Chondrocyte (in vitro differentiated cells): ENCODE results near the gene OR6S1. TPM values are rescaled to one million over a fixed set of nuclear protein-coding genes. Genes with fewer than 3 reads are reported as not detected.

ENCODE experiments used
- DNase-seq: peaks from one replicate; pipeline ENCODE4 v3.0.0; 2021; ENCODE audit warnings: mixed read lengths, low spot score
- H3K27ac Mint-ChIP-seq: one replicate; pipeline ENCODE4 v1.8.0; 2021; ENCODE audit warnings: mild to moderate bottlenecking, moderate library complexity, mixed read lengths; ENCODE audit not compliant: unreplicated experiment
- H3K27me3 Mint-ChIP-seq: 2 replicates; pipeline ENCODE4 v1.8.0; 2021; ENCODE audit warnings: low read depth, mixed read lengths
- H3K36me3 Mint-ChIP-seq: 2 replicates; pipeline ENCODE4 v1.8.0; 2021; ENCODE audit warnings: low read depth, mixed read lengths
- H3K4me1 Mint-ChIP-seq: 2 replicates; pipeline ENCODE4 v1.8.0; 2021; ENCODE audit warnings: low read depth, mild to moderate bottlenecking, mixed read lengths
- H3K4me3 Mint-ChIP-seq: one replicate; pipeline ENCODE4 v1.8.0; 2021; ENCODE audit warnings: mild to moderate bottlenecking, moderate library complexity, mixed read lengths; ENCODE audit not compliant: unreplicated experiment
- H3K9me3 Mint-ChIP-seq: 2 replicates; pipeline ENCODE4 v1.8.0; 2021; ENCODE audit warnings: low read depth, mixed read lengths
- total RNA-seq: library from RNA; stranded (reverse); gene quantifications from 3 replicates; pipeline ENCODE4 v1.2.1, GENCODE V29; 2021
- TF ChIP-seq, protein P1 (sequence below): fragments of 200-600 bp; sonication (generic); IDR thresholded peaks from 2 replicates; pipeline ENCODE4 v1.5.0; 2021; ENCODE audit warnings: antibody characterized with exemption, mild to moderate bottlenecking, moderate library complexity

The OR6S1 gene
- total RNA-seq, 1 donor from 2014 or later: not detected

DNA sequence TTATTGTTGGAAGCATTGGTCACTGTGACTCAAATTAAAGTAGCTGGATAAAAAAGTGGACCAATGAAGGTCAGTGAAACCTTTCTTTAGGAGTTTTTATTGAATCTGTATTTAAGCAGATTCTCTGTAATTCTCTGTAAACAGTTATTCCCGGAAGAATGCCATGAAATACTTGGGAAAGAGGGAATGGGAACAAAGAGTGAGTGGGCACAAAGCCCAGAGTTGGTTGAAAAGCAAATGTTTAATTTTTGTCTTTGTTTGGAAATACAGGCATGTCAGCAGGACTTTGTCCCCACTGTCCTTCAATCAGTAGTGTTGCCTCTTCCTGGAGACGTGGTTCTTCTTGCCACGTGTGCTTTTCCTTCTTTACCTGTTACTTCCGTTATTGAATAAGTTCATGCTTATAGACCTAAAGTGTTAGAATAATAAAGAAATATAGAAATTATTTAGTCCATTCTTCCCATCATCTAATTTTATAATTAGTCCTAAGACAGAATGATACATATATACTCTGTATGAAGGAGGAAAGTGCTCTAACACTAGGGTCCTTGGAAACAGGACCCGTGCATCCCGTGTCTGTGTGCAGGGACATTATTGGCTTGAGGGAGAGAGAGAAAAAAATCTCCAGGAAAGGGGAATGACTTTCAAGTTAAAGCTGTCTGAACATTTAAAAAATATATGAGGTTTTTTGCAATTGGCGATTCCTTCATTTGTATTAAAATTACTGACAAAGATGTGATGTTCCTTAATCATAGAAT, 45.1 kb upstream of the OR6S1 start:
- TF ChIP-seq, protein P1, sequence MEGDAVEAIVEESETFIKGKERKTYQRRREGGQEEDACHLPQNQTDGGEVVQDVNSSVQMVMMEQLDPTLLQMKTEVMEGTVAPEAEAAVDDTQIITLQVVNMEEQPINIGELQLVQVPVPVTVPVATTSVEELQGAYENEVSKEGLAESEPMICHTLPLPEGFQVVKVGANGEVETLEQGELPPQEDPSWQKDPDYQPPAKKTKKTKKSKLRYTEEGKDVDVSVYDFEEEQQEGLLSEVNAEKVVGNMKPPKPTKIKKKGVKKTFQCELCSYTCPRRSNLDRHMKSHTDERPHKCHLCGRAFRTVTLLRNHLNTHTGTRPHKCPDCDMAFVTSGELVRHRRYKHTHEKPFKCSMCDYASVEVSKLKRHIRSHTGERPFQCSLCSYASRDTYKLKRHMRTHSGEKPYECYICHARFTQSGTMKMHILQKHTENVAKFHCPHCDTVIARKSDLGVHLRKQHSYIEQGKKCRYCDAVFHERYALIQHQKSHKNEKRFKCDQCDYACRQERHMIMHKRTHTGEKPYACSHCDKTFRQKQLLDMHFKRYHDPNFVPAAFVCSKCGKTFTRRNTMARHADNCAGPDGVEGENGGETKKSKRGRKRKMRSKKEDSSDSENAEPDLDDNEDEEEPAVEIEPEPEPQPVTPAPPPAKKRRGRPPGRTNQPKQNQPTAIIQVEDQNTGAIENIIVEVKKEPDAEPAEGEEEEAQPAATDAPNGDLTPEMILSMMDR: no peak
- Mint-ChIP-seq H3K9me3 (no peaks in the 10 kb centered on the region), H3K4me1 (peaks cover 36% of the 10 kb centered on the region), H3K27me3 (no peaks in the 10 kb centered on the region), H3K27ac (no peak overlapping the region), H3K4me3 (no peak overlapping the region), H3K36me3 (no peaks in the 10 kb centered on the region)
- DNase-seq: no peak

GRCh38 chr14:20684662-20685456, 43.4 kb upstream of the OR6S1 start:
- DNase-seq: no peak
- H3K4me3 Mint-ChIP-seq: no peak overlapping the region
- TF ChIP-seq, protein P1: no peak
- H3K9me3 Mint-ChIP-seq: no peaks in the 10 kb centered on the region
- H3K27ac Mint-ChIP-seq: no peak overlapping the region
- H3K36me3 Mint-ChIP-seq: no peaks in the 10 kb centered on the region
- H3K27me3 Mint-ChIP-seq: no peaks in the 10 kb centered on the region
- peaks cover 40% of the 10 kb centered on the region for H3K4me1 Mint-ChIP-seq

- H3K27me3 Mint-ChIP-seq: no peaks in the 10 kb centered on the region
- no peak within 1 kb of the TSS for H3K4me3 Mint-ChIP-seq
- peaks cover 40% of the 10 kb centered on the region for H3K4me1 Mint-ChIP-seq
- no peaks in the 10 kb centered on the region for H3K36me3 Mint-ChIP-seq
- TF ChIP-seq, protein P1: no peak
- no peaks in the 10 kb centered on the region for H3K9me3 Mint-ChIP-seq
- H3K27ac Mint-ChIP-seq: no peak within 1 kb of the TSS
- DNase-seq: no peak
Observed at GRCh38 chr14:20683891-20684661, 42.6 kb upstream of the OR6S1 start, which contains the start of gene RNASE4. RNASE4 (plus strand) TSS chr14:20684560; CDS start chr14:20699372, 14,812 bp downstream.

DNA sequence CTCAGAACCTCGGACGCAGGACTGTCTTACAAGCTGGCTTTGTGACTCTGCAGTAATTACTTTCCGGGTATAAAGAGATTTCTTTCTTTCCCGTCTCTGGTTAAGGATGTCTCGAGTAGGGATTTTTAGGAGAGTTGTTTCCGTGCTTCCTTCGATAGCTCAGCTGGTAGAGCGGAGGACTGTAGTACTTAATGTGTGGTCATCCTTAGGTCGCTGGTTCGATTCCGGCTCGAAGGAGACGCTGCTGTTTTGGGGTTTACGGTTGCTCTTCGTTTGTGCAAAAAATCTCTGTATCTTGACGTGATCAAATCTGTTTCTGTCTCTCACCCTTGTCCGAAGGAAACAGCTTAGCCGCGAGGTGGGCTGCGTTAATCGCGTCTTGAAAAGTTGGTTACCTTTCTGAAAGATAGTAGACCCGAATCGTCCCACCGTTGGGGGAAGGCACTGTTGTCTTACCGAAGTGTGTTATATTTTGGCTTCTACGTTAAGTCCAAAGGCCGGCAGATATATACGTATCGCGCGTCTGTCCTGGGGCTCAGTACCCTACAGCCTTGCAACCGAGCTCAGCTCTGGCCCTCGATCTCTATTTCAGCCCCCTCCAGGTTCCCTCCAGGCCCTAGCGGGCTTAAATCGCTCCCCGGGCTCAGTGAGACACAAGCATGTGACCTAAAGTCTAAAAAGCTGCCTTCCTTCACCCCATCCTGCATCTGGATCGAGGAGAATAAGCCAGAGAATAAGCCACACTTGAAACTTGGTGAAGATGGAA, 41.8 kb upstream of the OR6S1 start:
- TF ChIP-seq, protein P1: no peak
- no peak for DNase-seq
- Mint-ChIP-seq H3K36me3 (no peaks in the 10 kb centered on the region), H3K9me3 (no peaks in the 10 kb centered on the region), H3K27ac (no peak overlapping the region), H3K4me3 (no peak overlapping the region), H3K27me3 (no peaks in the 10 kb centered on the region), H3K4me1 (peaks cover 40% of the 10 kb centered on the region)
